ENCODE data around the gene UBAP2L. TPM values are rescaled to one million over a fixed set of nuclear protein-coding genes. Genes with fewer than 3 reads are reported as not detected.
"Not testable (repeated sequence)": the region's sequence is repeated elsewhere in the genome, so short reads cannot be mapped to it uniquely, and the experiment has no call there.

UBAP2L gene
- polyA plus RNA-seq, 4 donors = 29.7 to 133 (median 41.1) TPM

DNA sequence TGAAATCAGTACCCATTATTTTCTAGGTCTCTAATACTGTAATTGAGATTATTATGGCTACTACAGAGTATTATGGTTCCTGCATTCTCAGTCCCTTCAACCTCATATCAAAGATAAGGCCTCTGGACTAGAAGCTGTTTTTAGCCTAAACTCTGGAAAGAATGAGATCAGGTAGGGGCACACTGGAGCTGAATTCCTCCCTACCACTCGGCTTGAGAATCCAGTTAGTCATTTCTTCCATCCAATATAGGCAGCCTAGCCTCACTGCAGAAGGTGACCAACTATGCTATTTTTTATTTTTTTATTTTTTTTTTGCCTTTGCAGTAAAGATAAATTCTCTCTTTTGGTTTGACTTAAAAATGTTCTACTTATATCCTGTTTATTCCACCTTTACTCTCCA lies 43.7 kb downstream of the UBAP2L start:
- H3K27ac ChIP-seq (ENCODE audit: low read depth in 1 of 3, low read length in 2 of 3) = no peak overlapping the region
- H3K9me3 ChIP-seq (ENCODE audit: control insufficient read depth in 2 of 2, insufficient read depth in 1 of 2, low read depth in 1 of 2, low read length in 1 of 2) = no peaks in the 10 kb centered on the region
- no peak overlapping the region for H3K4me3 ChIP-seq (ENCODE audit: low read depth in 1 of 3, low read length in 3 of 3)
- H3K4me1 ChIP-seq (ENCODE audit: control insufficient read depth in 3 of 3, insufficient read depth in 2 of 3, low read depth in 1 of 3, low read length in 2 of 3) = no peaks in the 10 kb centered on the region
- peaks cover 23 to 50% (median 35%) of the 10 kb centered on the region in 3 donors for H3K36me3 ChIP-seq (ENCODE audit: control insufficient read depth in 3 of 3, insufficient read depth in 2 of 3, low read depth in 1 of 3, low read length in 3 of 3)
- DNase-seq (no peak), FAIRE-seq (no peak)
- H3K27me3 ChIP-seq (ENCODE audit: control insufficient read depth in 3 of 3, insufficient read depth in 3 of 3, low read length in 3 of 3) = no peaks in the 10 kb centered on the region
- 63 to 82% (median 67%) methylated on average over 1 of the region's 1 CpG for WGBS, 3 donors

- H3K9me3 ChIP-seq (ENCODE audit: control insufficient read depth in 2 of 2, insufficient read depth in 1 of 2, low read depth in 1 of 2, low read length in 1 of 2) = no peaks in the 10 kb centered on the region
- no peaks in the 10 kb centered on the region for H3K27me3 ChIP-seq (ENCODE audit: control insufficient read depth in 3 of 3, insufficient read depth in 3 of 3, low read length in 3 of 3)
- no peak for FAIRE-seq
- H3K36me3 ChIP-seq (ENCODE audit: control insufficient read depth in 3 of 3, insufficient read depth in 2 of 3, low read depth in 1 of 3, low read length in 3 of 3) = peaks cover 16 to 48% (median 39%) of the 10 kb centered on the region in 3 donors
- H3K4me3 ChIP-seq (ENCODE audit: low read depth in 1 of 3, low read length in 3 of 3) = no peak overlapping the region
- 60 to 82% (median 81%) methylated on average over 4 of the region's 4 CpGs for WGBS, 3 donors
- H3K4me1 ChIP-seq (ENCODE audit: control insufficient read depth in 3 of 3, insufficient read depth in 2 of 3, low read depth in 1 of 3, low read length in 2 of 3) = no peaks in the 10 kb centered on the region
- peak overlapping the region in 1 of 3 donors; percentile 76 for H3K27ac ChIP-seq (ENCODE audit: low read depth in 1 of 3, low read length in 2 of 3)
- peak in 1 of 2 donors; percentile 16 for DNase-seq
Measured at GRCh38 chr1:154265586-154265985, 44.8 kb downstream of the UBAP2L start.

- no peak for FAIRE-seq
- Histone ChIP-seq H3K27ac (ENCODE audit: low read depth in 1 of 3, low read length in 2 of 3) (no peak overlapping the region), H3K27me3 (ENCODE audit: control insufficient read depth in 3 of 3, insufficient read depth in 3 of 3, low read length in 3 of 3) (no peaks in the 10 kb centered on the region), H3K4me3 (ENCODE audit: low read depth in 1 of 3, low read length in 3 of 3) (no peak overlapping the region), H3K36me3 (ENCODE audit: control insufficient read depth in 3 of 3, insufficient read depth in 2 of 3, low read depth in 1 of 3, low read length in 3 of 3) (peaks cover 14 to 44% (median 33%) of the 10 kb centered on the region in 3 donors), H3K4me1 (ENCODE audit: control insufficient read depth in 3 of 3, insufficient read depth in 2 of 3, low read depth in 1 of 3, low read length in 2 of 3) (peaks cover 0 to 5% (median 0%) of the 10 kb centered on the region in 3 donors), H3K9me3 (ENCODE audit: control insufficient read depth in 2 of 2, insufficient read depth in 1 of 2, low read depth in 1 of 2, low read length in 1 of 2) (no peaks in the 10 kb centered on the region)
- WGBS, 3 donors = 86 to 92% (median 86%) methylated on average over 5 of the region's 5 CpGs
- no peak for DNase-seq
Measured at GRCh38 chr1:154270833-154271232, 50.1 kb downstream of the UBAP2L start.

GRCh38 chr1:154272217-154272998 lies 51.7 kb downstream of the UBAP2L start, which contains the start of gene HAX1:
TSS of gene HAX1 (plus strand) at chr1:154272629. CDS start at chr1:154272724, 95 bp downstream.
- H3K27me3 ChIP-seq (ENCODE audit: control insufficient read depth in 3 of 3, insufficient read depth in 3 of 3, low read length in 3 of 3) = no peaks in the 10 kb centered on the region
- peaks cover 13 to 43% (median 26%) of the 10 kb centered on the region in 3 donors for H3K36me3 ChIP-seq (ENCODE audit: control insufficient read depth in 3 of 3, insufficient read depth in 2 of 3, low read depth in 1 of 3, low read length in 3 of 3)
- H3K27ac ChIP-seq (ENCODE audit: low read depth in 1 of 3, low read length in 2 of 3) = peak within 1 kb of the TSS; percentile 72 to 96 (median 84)
- H3K4me3 ChIP-seq (ENCODE audit: low read depth in 1 of 3, low read length in 3 of 3) = peak within 1 kb of the TSS; percentile 82 to 94 (median 89)
- no peaks in the 10 kb centered on the region for H3K9me3 ChIP-seq (ENCODE audit: control insufficient read depth in 2 of 2, insufficient read depth in 1 of 2, low read depth in 1 of 2, low read length in 1 of 2)
- FAIRE-seq (no peak), DNase-seq (peak; percentile 96 to 97)
- 0% methylated on average over 47 of the region's 47 CpGs for WGBS, 3 donors
- peaks cover 0 to 5% (median 0%) of the 10 kb centered on the region in 3 donors for H3K4me1 ChIP-seq (ENCODE audit: control insufficient read depth in 3 of 3, insufficient read depth in 2 of 3, low read depth in 1 of 3, low read length in 2 of 3)

GRCh38 chr1:154272999-154273563 lies 52.3 kb downstream of the UBAP2L start:
- 39 to 47% (median 44%) methylated on average over 13 of the region's 13 CpGs for WGBS, 3 donors
- peaks cover 0 to 5% (median 0%) of the 10 kb centered on the region in 3 donors for H3K4me1 ChIP-seq (ENCODE audit: control insufficient read depth in 3 of 3, insufficient read depth in 2 of 3, low read depth in 1 of 3, low read length in 2 of 3)
- H3K27me3 ChIP-seq (ENCODE audit: control insufficient read depth in 3 of 3, insufficient read depth in 3 of 3, low read length in 3 of 3) = no peaks in the 10 kb centered on the region
- peak overlapping the region; percentile 72 to 96 (median 84) for H3K27ac ChIP-seq (ENCODE audit: low read depth in 1 of 3, low read length in 2 of 3)
- peaks cover 13 to 38% (median 24%) of the 10 kb centered on the region in 3 donors for H3K36me3 ChIP-seq (ENCODE audit: control insufficient read depth in 3 of 3, insufficient read depth in 2 of 3, low read depth in 1 of 3, low read length in 3 of 3)
- DNase-seq = no peak
- peak overlapping the region; percentile 82 to 94 (median 89) for H3K4me3 ChIP-seq (ENCODE audit: low read depth in 1 of 3, low read length in 3 of 3)
- no peak for FAIRE-seq
- no peaks in the 10 kb centered on the region for H3K9me3 ChIP-seq (ENCODE audit: control insufficient read depth in 2 of 2, insufficient read depth in 1 of 2, low read depth in 1 of 2, low read length in 1 of 2)

GRCh38 chr1:154276797-154277196 lies 56.0 kb downstream of the UBAP2L start:
- H3K27ac ChIP-seq (ENCODE audit: low read depth in 1 of 3, low read length in 2 of 3) = no peak overlapping the region
- no peak for DNase-seq
- H3K9me3 ChIP-seq (ENCODE audit: control insufficient read depth in 2 of 2, insufficient read depth in 1 of 2, low read depth in 1 of 2, low read length in 1 of 2) = no peaks in the 10 kb centered on the region
- H3K4me3 ChIP-seq (ENCODE audit: low read depth in 1 of 3, low read length in 3 of 3) = no peak overlapping the region
- peaks cover 9 to 17% (median 9%) of the 10 kb centered on the region in 3 donors for H3K36me3 ChIP-seq (ENCODE audit: control insufficient read depth in 3 of 3, insufficient read depth in 2 of 3, low read depth in 1 of 3, low read length in 3 of 3)
- H3K4me1 ChIP-seq (ENCODE audit: control insufficient read depth in 3 of 3, insufficient read depth in 2 of 3, low read depth in 1 of 3, low read length in 2 of 3) = peaks cover 0 to 5% (median 0%) of the 10 kb centered on the region in 3 donors
- 87 to 89% (median 89%) methylated on average over 7 of the region's 7 CpGs for WGBS, 3 donors
- no peaks in the 10 kb centered on the region for H3K27me3 ChIP-seq (ENCODE audit: control insufficient read depth in 3 of 3, insufficient read depth in 3 of 3, low read length in 3 of 3)
- FAIRE-seq = no peak

DNA sequence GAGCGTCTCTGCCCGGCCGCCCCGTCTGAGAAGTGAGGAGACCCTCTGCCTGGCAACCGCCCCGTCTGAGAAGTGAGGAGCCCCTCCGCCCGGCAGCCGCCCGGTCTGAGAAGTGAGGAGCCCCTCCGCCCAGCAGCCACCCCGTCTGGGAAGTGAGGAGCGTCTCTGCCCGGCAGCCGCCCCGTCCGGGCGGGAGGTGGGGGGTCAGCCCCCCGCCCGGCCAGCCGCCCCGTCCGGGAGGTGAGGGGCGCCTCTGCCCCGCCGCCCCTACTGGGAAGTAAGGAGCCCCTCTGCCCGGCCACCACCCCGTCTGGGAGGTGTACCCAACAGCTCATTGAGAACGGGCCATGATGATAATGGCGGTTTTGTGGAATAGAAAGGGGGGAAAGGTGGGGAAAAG lies 66.8 kb downstream of the UBAP2L start:
- DNase-seq; H3K36me3 ChIP-seq (ENCODE audit: control insufficient read depth in 3 of 3, insufficient read depth in 2 of 3, low read depth in 1 of 3, low read length in 3 of 3); H3K4me1 ChIP-seq (ENCODE audit: control insufficient read depth in 3 of 3, insufficient read depth in 2 of 3, low read depth in 1 of 3, low read length in 2 of 3); FAIRE-seq; H3K27ac ChIP-seq (ENCODE audit: low read depth in 1 of 3, low read length in 2 of 3); H3K4me3 ChIP-seq (ENCODE audit: low read depth in 1 of 3, low read length in 3 of 3); H3K27me3 ChIP-seq (ENCODE audit: control insufficient read depth in 3 of 3, insufficient read depth in 3 of 3, low read length in 3 of 3); H3K9me3 ChIP-seq (ENCODE audit: control insufficient read depth in 2 of 2, insufficient read depth in 1 of 2, low read depth in 1 of 2, low read length in 1 of 2): not testable (repeated sequence)
- WGBS, 3 donors = 94 to 95% (median 94%) methylated on average over 4 to 29 of the region's 30 CpGs

DNA sequence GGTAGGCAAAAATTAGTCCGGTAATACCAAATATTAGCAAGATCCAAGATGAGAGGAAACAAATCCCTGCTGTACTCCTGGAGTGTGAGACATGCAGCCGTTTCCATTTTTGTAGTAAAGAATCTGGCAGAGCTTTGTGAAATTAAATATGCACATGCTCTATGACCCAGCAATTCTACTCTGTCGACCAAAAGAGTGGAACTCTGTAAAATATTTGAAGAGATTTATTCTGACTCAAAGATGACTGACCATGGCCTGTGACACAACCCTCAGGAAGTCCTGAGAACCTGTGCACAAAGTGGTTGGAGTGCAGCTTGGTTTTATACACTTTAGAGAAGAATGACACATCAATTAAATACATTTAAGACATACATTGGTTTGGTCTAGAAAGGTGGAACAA lies 67.9 kb downstream of the UBAP2L start:
- H3K36me3 ChIP-seq (ENCODE audit: control insufficient read depth in 3 of 3, insufficient read depth in 2 of 3, low read depth in 1 of 3, low read length in 3 of 3) = no peaks in the 10 kb centered on the region
- DNase-seq = no peak
- H3K27ac ChIP-seq (ENCODE audit: low read depth in 1 of 3, low read length in 2 of 3) = no peak overlapping the region
- no peak for FAIRE-seq
- peaks cover 0 to 8% of the 10 kb centered on the region in 2 donors for H3K9me3 ChIP-seq (ENCODE audit: control insufficient read depth in 2 of 2, insufficient read depth in 1 of 2, low read depth in 1 of 2, low read length in 1 of 2)
- H3K4me1 ChIP-seq (ENCODE audit: control insufficient read depth in 3 of 3, insufficient read depth in 2 of 3, low read depth in 1 of 3, low read length in 2 of 3) = no peaks in the 10 kb centered on the region
- WGBS, 3 donors = 62 to 74% (median 70%) methylated on average over 3 of the region's 3 CpGs
- no peak overlapping the region for H3K4me3 ChIP-seq (ENCODE audit: low read depth in 1 of 3, low read length in 3 of 3)
- no peaks in the 10 kb centered on the region for H3K27me3 ChIP-seq (ENCODE audit: control insufficient read depth in 3 of 3, insufficient read depth in 3 of 3, low read length in 3 of 3)

Measured in small intestine (tissue), 7 donors.